ENCODE results near the gene C7. TPM values are rescaled to one million over a fixed set of nuclear protein-coding genes. Genes with fewer than 3 reads are reported as not detected.

Gene C7
- total RNA-seq, 1 donor from 2014 or later: under 0.01 TPM

DNA sequence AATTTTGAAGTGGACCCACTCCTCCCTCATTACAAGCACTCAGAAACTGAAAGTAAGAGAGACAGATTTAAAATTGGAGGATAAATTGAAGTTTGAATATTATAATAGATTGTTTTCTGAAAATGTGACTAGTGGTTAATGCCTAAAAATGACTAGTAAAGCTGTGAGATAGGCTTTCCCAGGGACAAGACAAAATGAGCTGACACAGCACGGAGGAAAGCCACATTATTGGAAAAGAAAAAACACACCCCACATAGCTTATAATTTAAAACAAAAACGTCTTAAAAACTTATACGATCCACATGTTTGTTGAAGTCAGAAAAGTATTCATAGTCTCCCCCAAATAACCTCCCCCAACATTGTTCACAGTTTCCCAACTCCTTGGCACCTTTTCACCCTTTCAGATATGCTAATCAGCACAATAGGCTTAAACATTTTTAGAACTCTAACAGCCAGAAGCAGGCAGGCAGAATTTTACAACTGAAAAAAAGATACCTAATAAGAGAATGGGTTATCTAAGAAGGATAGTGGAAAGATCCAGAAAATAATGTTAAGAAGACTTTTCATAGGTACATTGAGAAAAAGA lies 6.1 kb downstream of the C7 start:
- FAIRE-seq (no peak), DNase-seq (ENCODE audit: low read depth) (no peak)
- Histone ChIP-seq H3K27me3 (ENCODE audit: control insufficient read depth, insufficient read depth, low read length) (peaks cover 2% of the 10 kb centered on the region), H3K4me3 (ENCODE audit: low read depth, low read length) (no peak overlapping the region), H3K36me3 (ENCODE audit: control insufficient read depth, insufficient read depth, low read length) (no peaks in the 10 kb centered on the region)
- TF ChIP-seq, protein P1, sequence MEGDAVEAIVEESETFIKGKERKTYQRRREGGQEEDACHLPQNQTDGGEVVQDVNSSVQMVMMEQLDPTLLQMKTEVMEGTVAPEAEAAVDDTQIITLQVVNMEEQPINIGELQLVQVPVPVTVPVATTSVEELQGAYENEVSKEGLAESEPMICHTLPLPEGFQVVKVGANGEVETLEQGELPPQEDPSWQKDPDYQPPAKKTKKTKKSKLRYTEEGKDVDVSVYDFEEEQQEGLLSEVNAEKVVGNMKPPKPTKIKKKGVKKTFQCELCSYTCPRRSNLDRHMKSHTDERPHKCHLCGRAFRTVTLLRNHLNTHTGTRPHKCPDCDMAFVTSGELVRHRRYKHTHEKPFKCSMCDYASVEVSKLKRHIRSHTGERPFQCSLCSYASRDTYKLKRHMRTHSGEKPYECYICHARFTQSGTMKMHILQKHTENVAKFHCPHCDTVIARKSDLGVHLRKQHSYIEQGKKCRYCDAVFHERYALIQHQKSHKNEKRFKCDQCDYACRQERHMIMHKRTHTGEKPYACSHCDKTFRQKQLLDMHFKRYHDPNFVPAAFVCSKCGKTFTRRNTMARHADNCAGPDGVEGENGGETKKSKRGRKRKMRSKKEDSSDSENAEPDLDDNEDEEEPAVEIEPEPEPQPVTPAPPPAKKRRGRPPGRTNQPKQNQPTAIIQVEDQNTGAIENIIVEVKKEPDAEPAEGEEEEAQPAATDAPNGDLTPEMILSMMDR (IDR thresholded peaks at IDR 0.05; ENCODE audit: insufficient read depth, low read length, severe bottlenecking): no peak

DNA sequence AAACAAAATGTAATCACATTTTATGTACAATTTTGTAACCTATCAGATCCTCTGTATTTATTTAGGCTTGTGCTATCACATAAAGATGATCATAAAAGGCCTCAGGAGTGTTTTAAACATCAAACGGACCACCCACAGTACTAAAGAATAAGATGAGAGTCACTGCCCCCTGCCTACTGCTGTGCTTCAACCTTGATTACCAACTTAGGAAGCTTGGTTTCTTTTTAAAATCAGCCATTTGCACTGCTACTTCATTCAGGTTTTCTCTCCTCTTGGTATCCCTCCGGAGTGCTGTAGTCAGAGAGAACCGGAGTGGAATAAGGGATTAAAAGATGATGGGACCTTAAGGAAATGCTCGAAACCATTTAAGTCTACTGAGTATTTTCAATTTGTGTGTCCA lies 6.9 kb downstream of the C7 start:
- FAIRE-seq (no peak), DNase-seq (ENCODE audit: low read depth) (no peak)
- H3K27me3 ChIP-seq (ENCODE audit: control insufficient read depth, insufficient read depth, low read length): peaks cover 2% of the 10 kb centered on the region
- H3K36me3 ChIP-seq (ENCODE audit: control insufficient read depth, insufficient read depth, low read length): no peaks in the 10 kb centered on the region
- TF ChIP-seq, protein P1 (IDR thresholded peaks at IDR 0.05; ENCODE audit: insufficient read depth, low read length, severe bottlenecking): no peak
- H3K4me3 ChIP-seq (ENCODE audit: low read depth, low read length): no peak overlapping the region

GRCh38 chr5:40928886-40929448 lies 19.7 kb downstream of the C7 start:
- FAIRE-seq (no peak), DNase-seq (ENCODE audit: low read depth) (no peak)
- Histone ChIP-seq H3K27me3 (ENCODE audit: control insufficient read depth, insufficient read depth, low read length) (no peaks in the 10 kb centered on the region), H3K4me3 (ENCODE audit: low read depth, low read length) (no peak overlapping the region), H3K36me3 (ENCODE audit: control insufficient read depth, insufficient read depth, low read length) (no peaks in the 10 kb centered on the region)
- TF ChIP-seq, protein P1 (IDR thresholded peaks at IDR 0.05; ENCODE audit: insufficient read depth, low read length, severe bottlenecking): no peak

DNA sequence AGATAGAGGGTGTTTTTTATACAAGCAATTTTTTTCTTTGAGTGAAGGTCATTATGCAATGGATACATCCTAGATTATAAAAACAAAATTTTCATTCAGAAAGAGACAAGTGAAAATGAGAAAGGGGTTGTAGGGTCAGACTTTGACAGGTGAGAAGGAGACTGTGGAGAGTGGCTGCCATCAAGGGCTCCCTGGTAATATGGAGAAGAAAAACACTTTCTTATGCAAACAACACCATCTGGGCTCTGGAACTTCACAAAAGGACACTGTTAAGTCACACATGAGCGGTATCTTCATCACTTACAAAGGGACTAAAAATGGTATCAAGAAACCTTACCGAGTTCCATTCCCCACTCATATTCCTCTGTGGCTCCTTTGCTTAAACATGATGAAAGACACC lies 23.5 kb downstream of the C7 start:
- FAIRE-seq: no peak

DNA sequence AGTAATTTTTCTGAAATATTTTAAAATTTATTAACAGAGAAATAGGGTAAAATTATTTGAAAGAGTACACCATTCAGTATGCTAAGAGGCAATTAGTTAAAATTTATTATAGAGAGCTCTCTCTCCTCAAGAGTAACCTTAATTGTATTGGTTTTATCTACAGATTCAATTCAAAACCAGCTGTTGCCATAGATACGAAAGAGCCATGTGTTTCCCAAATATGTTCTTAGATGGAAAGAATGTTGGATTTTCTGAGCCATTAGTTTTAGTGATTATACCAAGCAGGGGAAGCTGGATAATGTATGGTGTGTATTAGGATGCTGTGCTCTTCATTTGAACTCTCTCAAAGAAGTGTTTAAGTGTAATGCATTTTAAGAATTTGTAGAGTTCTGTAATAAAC lies 27.8 kb downstream of the C7 start:
- FAIRE-seq: no peak
- DNase-seq (ENCODE audit: low read depth): no peak
- no peak overlapping the region for H3K4me3 ChIP-seq (ENCODE audit: low read depth, low read length)
- no peaks in the 10 kb centered on the region for H3K36me3 ChIP-seq (ENCODE audit: control insufficient read depth, insufficient read depth, low read length)
- TF ChIP-seq, protein P1 (IDR thresholded peaks at IDR 0.05; ENCODE audit: insufficient read depth, low read length, severe bottlenecking): no peak
- no peaks in the 10 kb centered on the region for H3K27me3 ChIP-seq (ENCODE audit: control insufficient read depth, insufficient read depth, low read length)

More for the DNA sequence above, 23.5 kb downstream of the C7 start:
- TF ChIP-seq, protein P1 (IDR thresholded peaks at IDR 0.05; ENCODE audit: insufficient read depth, low read length, severe bottlenecking): no peak
- DNase-seq (ENCODE audit: low read depth): no peak
- Histone ChIP-seq H3K27me3 (ENCODE audit: control insufficient read depth, insufficient read depth, low read length) (no peaks in the 10 kb centered on the region), H3K36me3 (ENCODE audit: control insufficient read depth, insufficient read depth, low read length) (no peaks in the 10 kb centered on the region), H3K4me3 (ENCODE audit: low read depth, low read length) (no peak overlapping the region)

DNA sequence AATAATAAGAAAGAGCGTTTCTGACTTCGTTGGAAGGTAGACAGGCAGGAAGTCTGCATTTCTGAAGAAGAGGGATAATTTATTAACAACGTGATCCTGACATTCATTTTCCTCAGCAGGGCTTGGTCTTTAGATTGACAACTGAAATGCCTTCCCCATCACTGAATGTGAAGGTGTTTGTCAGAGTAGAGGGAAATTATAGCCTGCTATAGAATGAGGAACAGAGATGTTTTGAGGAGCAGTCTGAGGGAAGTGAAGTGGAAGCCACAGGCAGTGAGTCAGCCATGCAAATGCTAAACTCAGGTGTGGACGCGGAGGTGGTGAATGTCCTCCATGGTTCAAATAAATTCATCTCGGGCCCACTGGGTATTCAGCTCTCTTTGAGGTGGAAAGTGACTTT lies 30.5 kb downstream of the C7 start:
- DNase-seq (ENCODE audit: low read depth): no peak
- Histone ChIP-seq H3K4me3 (ENCODE audit: low read depth, low read length) (no peak overlapping the region), H3K27me3 (ENCODE audit: control insufficient read depth, insufficient read depth, low read length) (no peaks in the 10 kb centered on the region), H3K36me3 (ENCODE audit: control insufficient read depth, insufficient read depth, low read length) (no peaks in the 10 kb centered on the region)
- TF ChIP-seq, protein P1 (IDR thresholded peaks at IDR 0.05; ENCODE audit: insufficient read depth, low read length, severe bottlenecking): no peak
- no peak for FAIRE-seq
